ENCODE data around the gene EVL. TPM values are rescaled to one million over a fixed set of nuclear protein-coding genes. Genes with fewer than 3 reads are reported as not detected.

Gene EVL
- total RNA-seq, 1 donor from 2014 or later, result 98.9 TPM

DNA sequence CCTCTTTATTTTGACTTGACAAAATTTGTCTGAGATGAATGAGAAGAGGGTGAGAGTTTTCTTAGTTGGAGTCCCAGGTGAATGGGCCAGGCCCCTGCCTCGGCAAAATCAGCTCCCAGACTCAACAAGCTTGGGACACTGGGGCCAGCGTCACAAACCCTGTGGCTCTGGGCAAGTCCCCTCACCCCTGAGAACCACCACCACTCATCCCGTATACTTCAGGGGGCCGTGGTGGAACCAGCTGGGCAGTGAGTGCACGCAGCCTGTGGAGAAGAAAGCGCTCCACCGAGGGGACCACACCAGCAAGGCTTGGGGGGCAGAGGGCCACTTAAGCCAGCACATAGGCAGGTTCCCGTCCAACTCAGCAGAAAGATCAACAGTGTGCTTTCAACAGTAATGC lies 54.0 kb downstream of the EVL start:
- Mint-ChIP-seq H3K36me3 (ENCODE audit: low read depth) (peaks cover 9% of the 10 kb centered on the region), H3K4me1 (ENCODE audit: low read depth) (peaks cover 3% of the 10 kb centered on the region), H3K4me3 (ENCODE audit: unreplicated experiment) (no peak overlapping the region), H3K9me3 (ENCODE audit: low read depth) (no peaks in the 10 kb centered on the region), H3K27ac (ENCODE audit: unreplicated experiment) (no peak overlapping the region), H3K27me3 (ENCODE audit: low read depth) (no peaks in the 10 kb centered on the region)
- no peak for DNase-seq (ENCODE audit: low spot score)
- TF ChIP-seq, protein P1, sequence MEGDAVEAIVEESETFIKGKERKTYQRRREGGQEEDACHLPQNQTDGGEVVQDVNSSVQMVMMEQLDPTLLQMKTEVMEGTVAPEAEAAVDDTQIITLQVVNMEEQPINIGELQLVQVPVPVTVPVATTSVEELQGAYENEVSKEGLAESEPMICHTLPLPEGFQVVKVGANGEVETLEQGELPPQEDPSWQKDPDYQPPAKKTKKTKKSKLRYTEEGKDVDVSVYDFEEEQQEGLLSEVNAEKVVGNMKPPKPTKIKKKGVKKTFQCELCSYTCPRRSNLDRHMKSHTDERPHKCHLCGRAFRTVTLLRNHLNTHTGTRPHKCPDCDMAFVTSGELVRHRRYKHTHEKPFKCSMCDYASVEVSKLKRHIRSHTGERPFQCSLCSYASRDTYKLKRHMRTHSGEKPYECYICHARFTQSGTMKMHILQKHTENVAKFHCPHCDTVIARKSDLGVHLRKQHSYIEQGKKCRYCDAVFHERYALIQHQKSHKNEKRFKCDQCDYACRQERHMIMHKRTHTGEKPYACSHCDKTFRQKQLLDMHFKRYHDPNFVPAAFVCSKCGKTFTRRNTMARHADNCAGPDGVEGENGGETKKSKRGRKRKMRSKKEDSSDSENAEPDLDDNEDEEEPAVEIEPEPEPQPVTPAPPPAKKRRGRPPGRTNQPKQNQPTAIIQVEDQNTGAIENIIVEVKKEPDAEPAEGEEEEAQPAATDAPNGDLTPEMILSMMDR (IDR thresholded peaks at IDR 0.05), result no peak

DNA sequence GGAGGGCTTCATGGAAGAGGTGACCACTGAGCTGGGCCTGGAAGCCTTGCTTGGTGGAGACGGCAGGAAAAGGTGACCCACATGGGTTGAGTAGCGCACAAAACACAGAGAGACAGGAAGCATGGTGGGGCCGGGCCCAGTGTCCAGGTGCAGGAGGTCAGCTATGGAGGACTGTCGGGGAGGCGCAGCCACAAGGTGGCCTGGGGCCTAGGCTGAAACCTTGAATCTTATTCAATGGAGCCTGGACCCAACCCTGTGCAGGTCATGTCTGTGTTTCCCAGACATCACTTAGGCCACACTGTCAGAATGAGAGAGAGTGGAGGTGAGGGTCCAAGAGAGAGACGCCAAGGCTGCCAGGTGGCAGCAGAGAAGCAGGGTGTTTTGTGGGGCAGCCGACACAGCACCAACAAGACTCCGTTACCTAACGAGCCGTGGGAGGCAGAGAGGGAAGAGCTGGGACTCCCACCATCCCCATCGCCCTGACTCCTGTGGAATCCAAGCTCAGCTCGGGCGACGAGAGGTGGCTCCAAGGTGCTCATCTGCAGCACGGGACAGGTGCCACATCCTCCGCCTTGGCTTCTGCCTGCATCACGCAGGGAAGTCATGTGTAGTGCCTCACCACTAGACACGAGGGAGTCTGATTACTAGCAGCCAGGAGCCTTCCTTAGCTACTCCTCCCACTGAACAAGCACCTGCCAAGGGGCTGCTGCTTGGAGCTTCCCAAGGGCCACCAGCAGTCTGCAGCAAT lies 55.5 kb downstream of the EVL start:
- Mint-ChIP-seq H3K27ac (ENCODE audit: unreplicated experiment) (no peak overlapping the region), H3K9me3 (ENCODE audit: low read depth) (no peaks in the 10 kb centered on the region), H3K27me3 (ENCODE audit: low read depth) (no peaks in the 10 kb centered on the region), H3K36me3 (ENCODE audit: low read depth) (peaks cover 14% of the 10 kb centered on the region), H3K4me3 (ENCODE audit: unreplicated experiment) (no peak overlapping the region), H3K4me1 (ENCODE audit: low read depth) (peaks cover 3% of the 10 kb centered on the region)
- DNase-seq (ENCODE audit: low spot score), result peak; percentile 78
- TF ChIP-seq, protein P1 (IDR thresholded peaks at IDR 0.05), result no peak

DNA sequence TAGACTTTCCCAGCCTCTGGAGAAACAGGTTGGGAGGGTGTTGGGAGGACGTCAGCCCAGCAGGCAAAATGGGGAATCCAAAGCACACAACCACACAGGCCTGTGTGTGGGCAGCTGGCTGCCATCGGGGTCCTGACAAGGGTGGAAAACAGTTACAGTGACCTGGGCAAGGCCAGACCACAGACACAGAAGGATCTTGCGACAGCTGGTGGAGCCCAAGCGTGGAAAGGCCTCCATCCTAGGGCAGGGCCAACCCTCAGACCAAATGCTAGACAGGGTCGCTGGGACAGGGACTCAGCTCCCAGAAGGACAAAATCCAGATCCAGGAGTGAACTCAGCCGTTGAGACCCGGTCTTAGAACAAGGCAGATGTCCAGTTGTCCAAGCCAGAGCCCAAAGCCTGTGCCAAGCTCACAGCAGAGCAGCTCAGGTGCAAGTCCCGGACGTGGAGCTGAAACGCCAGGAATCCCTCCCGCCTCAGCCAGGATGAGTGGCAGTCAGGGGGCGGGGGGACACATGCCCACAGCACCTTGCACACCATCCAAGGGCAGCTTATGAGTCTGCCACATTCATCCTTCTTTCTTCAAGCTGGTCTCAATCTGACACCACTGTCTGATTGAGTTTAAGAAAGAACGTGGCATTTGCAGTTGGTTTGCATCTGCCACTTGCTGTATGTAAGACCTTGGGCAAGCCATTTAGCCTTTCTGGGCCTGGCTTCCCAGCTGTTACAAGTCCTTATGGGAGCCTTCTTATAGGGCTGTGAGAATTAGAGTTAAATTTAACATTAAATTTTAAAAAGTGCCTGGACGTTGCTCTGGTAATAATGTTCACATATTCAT lies 56.6 kb downstream of the EVL start:
- Mint-ChIP-seq H3K9me3 (ENCODE audit: low read depth) (no peaks in the 10 kb centered on the region), H3K4me1 (ENCODE audit: low read depth) (peaks cover 3% of the 10 kb centered on the region), H3K36me3 (ENCODE audit: low read depth) (peaks cover 10% of the 10 kb centered on the region), H3K4me3 (ENCODE audit: unreplicated experiment) (no peak overlapping the region), H3K27ac (ENCODE audit: unreplicated experiment) (no peak overlapping the region), H3K27me3 (ENCODE audit: low read depth) (no peaks in the 10 kb centered on the region)
- TF ChIP-seq, protein P1 (IDR thresholded peaks at IDR 0.05), result no peak
- DNase-seq (ENCODE audit: low spot score), result no peak

DNA sequence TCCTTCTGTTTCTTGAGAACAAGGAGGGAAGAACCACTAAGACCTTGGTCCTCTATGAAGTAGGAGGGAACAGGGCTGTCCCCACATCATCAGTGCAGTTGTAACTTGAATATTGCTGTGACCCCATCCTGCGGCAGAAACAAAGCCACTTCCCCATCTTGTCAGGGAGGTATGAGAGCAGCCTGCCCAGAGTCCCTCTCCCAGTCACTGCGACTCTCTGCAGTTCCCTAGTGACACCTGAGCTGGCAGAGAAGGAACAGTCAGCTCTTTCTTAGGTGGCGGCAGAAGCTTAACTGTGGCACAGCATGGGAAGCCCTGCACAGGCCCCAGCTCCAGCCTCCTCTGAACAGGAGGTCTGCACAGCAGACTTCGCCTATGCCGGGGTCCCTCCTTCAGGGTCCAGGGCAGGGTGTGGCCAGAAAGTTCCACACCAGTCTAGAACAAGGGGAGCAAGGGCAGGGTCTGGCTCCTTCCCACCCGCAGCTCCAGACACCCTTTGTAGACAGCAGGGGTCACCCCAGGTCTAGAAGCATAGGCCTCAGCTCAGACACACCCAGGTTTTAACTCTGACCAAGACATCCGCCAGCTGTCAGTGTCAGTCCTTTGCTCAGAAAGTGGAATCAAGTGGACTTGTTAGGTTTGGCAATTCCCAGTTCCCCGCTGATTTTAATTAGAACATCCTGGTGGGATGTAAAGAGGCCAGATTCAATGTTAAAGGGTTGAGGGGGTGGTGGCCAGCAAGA lies 57.4 kb downstream of the EVL start:
- Mint-ChIP-seq H3K27me3 (ENCODE audit: low read depth) (no peaks in the 10 kb centered on the region), H3K9me3 (ENCODE audit: low read depth) (no peaks in the 10 kb centered on the region), H3K27ac (ENCODE audit: unreplicated experiment) (no peak overlapping the region), H3K4me1 (ENCODE audit: low read depth) (peaks cover 3% of the 10 kb centered on the region), H3K4me3 (ENCODE audit: unreplicated experiment) (no peak overlapping the region), H3K36me3 (ENCODE audit: low read depth) (peaks cover 14% of the 10 kb centered on the region)
- TF ChIP-seq, protein P1 (IDR thresholded peaks at IDR 0.05), result no peak
- DNase-seq (ENCODE audit: low spot score), result no peak

DNA sequence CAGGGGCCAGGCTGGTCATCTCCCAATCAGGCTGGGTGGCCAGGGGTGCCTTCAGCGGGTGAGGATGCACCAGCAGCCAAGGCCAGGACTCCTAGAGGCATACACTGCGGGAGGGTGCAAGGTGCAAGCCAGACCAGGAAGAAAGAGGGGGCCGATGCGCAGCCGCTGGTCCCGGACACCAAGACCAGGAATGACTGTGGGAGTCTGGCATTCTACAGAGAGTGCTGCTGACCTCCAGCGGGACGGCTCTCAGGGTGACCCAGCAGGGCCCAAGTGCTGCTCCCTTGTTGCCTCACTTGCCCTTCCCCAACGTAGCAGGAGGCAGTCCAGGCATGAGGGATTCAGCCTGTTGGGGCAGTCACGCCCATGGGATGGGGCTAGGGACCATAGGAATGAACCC lies 58.4 kb downstream of the EVL start:
- TF ChIP-seq, protein P1 (IDR thresholded peaks at IDR 0.05), result no peak
- DNase-seq (ENCODE audit: low spot score), result no peak
- Mint-ChIP-seq H3K4me3 (ENCODE audit: unreplicated experiment) (no peak overlapping the region), H3K36me3 (ENCODE audit: low read depth) (peaks cover 11% of the 10 kb centered on the region), H3K9me3 (ENCODE audit: low read depth) (no peaks in the 10 kb centered on the region), H3K4me1 (ENCODE audit: low read depth) (peaks cover 2% of the 10 kb centered on the region), H3K27ac (ENCODE audit: unreplicated experiment) (no peak overlapping the region), H3K27me3 (ENCODE audit: low read depth) (no peaks in the 10 kb centered on the region)

Measured in chondrocyte (in vitro differentiated cells).